GM23338 (cell line): ENCODE results near the gene LGR5. TPM values are rescaled to one million over a fixed set of nuclear protein-coding genes. Genes with fewer than 3 reads are reported as not detected.

Experiments used
- ATAC-seq: fragments of 200-7000 bp; cut with Tn5 transposase; 3 replicates; pipeline ENCODE4 v1.9.1; 2020
- DNase-seq: peaks from one replicate; pipeline ENCODE4 v3.0.0-alpha.2; 2015; ENCODE audit warnings: low spot score
- H2AFZ ChIP-seq: fragments of 200-600 bp; sonication (generic); 2 replicates; pipeline ENCODE4 v1.8.0; 2016; ENCODE audit warnings: antibody characterized with exemption, mild to moderate bottlenecking, moderate library complexity
- H3F3A ChIP-seq: fragments of 200-600 bp; sonication (generic); replicated peaks from 2 replicates; pipeline ENCODE4 v1.8.0; 2017; ENCODE audit warnings: antibody characterized with exemption, mixed run types, low read depth
- H3K27ac ChIP-seq: fragments of 200-600 bp; sonication (generic); 2 replicates; pipeline ENCODE4 v1.6.1; 2016; ENCODE audit warnings: low read depth
- H3K27me3 ChIP-seq: fragments of 200-600 bp; sonication (generic); 2 replicates; pipeline ENCODE4 v1.8.0; 2016; ENCODE audit warnings: mild to moderate bottlenecking, mixed run types, moderate library complexity; ENCODE audit not compliant: insufficient read depth
- H3K36me3 ChIP-seq: fragments of 200-600 bp; sonication (generic); 2 replicates; pipeline ENCODE4 v1.8.0; 2016; ENCODE audit warnings: mild to moderate bottlenecking; ENCODE audit not compliant: insufficient read depth
- H3K4me1 ChIP-seq: fragments of 200-600 bp; sonication (generic); 2 replicates; pipeline ENCODE4 v1.8.0; 2016; ENCODE audit warnings: mild to moderate bottlenecking, moderate library complexity; ENCODE audit not compliant: insufficient read depth
- H3K4me2 ChIP-seq: fragments of 200-600 bp; sonication (generic); 2 replicates; pipeline ENCODE4 v1.7.1; 2017; ENCODE audit warnings: mixed run types
- H3K4me3 ChIP-seq: fragments of 200-600 bp; sonication (generic); 2 replicates; pipeline ENCODE4 v1.6.1; 2016; ENCODE audit warnings: mixed run types
- H3K79me2 ChIP-seq: fragments of 200-600 bp; sonication (generic); replicated peaks from 2 replicates; pipeline ENCODE4 v1.8.0; 2017; ENCODE audit warnings: mild to moderate bottlenecking; ENCODE audit not compliant: insufficient read depth
- H3K9me2 ChIP-seq: fragments of 200-600 bp; sonication (generic); 2 replicates; pipeline ENCODE4 v1.8.0; 2017; ENCODE audit not compliant: insufficient read depth
- H4K20me1 ChIP-seq: fragments of 200-600 bp; sonication (generic); replicated peaks from 2 replicates; pipeline ENCODE4 v1.8.0; 2017; ENCODE audit warnings: mild to moderate bottlenecking; ENCODE audit not compliant: insufficient read depth
- H3K27ac Mint-ChIP-seq: 2 replicates; pipeline ENCODE4 v1.8.0; 2020; ENCODE audit warnings: inconsistent platforms, mild to moderate bottlenecking, moderate library complexity, mixed read lengths
- H3K27me3 Mint-ChIP-seq: 3 replicates; pipeline ENCODE4 v1.8.0; 2022; ENCODE audit warnings: low read depth, mild to moderate bottlenecking, moderate library complexity, mixed read lengths, inconsistent platforms; ENCODE audit not compliant: insufficient read depth, poor library complexity
- H3K36me3 Mint-ChIP-seq: 3 replicates; pipeline ENCODE4 v1.8.0; 2021; ENCODE audit warnings: low read depth, mild to moderate bottlenecking, inconsistent platforms, moderate library complexity, mixed read lengths
- H3K4me1 Mint-ChIP-seq: 3 replicates; pipeline ENCODE4 v1.8.0; 2020; ENCODE audit warnings: mild to moderate bottlenecking, inconsistent platforms, mixed read lengths
- H3K4me3 Mint-ChIP-seq: 3 replicates; pipeline ENCODE4 v1.8.0; 2021; ENCODE audit warnings: moderate library complexity, mild to moderate bottlenecking, inconsistent platforms, mixed read lengths
- H3K9me3 Mint-ChIP-seq: 3 replicates; pipeline ENCODE4 v1.8.0; 2020; ENCODE audit warnings: moderate library complexity, mild to moderate bottlenecking, inconsistent platforms, mixed read lengths
- CREB1 ChIP-seq: fragments of 250-450 bp; sonication (Bioruptor Pico); IDR thresholded peaks from 2 replicates; pipeline ENCODE4 v1.5.0; 2020; ENCODE audit warnings: low read depth, mild to moderate bottlenecking, moderate library complexity
- ETS1 ChIP-seq: IDR thresholded peaks from 2 replicates; pipeline ENCODE4 v1.6.1; 2016; ENCODE audit warnings: antibody characterized with exemption
- EZH2 ChIP-seq: fragments of 200-600 bp; sonication (generic); IDR thresholded peaks from one replicate; pipeline ENCODE4 v1.8.0; 2017; ENCODE audit warnings: antibody characterized with exemption, mild to moderate bottlenecking, low read depth; ENCODE audit not compliant: unreplicated experiment
- EZH2phosphoT487 ChIP-seq: fragments of 200-600 bp; sonication (generic); IDR thresholded peaks from one replicate; pipeline ENCODE4 v1.8.1; 2018; ENCODE audit warnings: antibody characterized with exemption; ENCODE audit not compliant: unreplicated experiment
- NANOG ChIP-seq: IDR thresholded peaks from 2 replicates; pipeline ENCODE4 v1.6.1; 2016; ENCODE audit warnings: antibody characterized with exemption, borderline replicate concordance
- POLR2AphosphoS5 ChIP-seq: IDR thresholded peaks from 2 replicates; pipeline ENCODE4 v1.6.1; 2016; ENCODE audit warnings: antibody characterized with exemption, low read depth
- ZNF331 ChIP-seq: fragments of 250-450 bp; sonication (Bioruptor Pico); IDR thresholded peaks from 2 replicates; pipeline ENCODE4 v1.5.0; 2020; ENCODE audit warnings: low read depth, mild to moderate bottlenecking, moderate library complexity
- polyA plus RNA-seq: library from polyadenylated mRNA; unstranded; fragments of >200 nt; fragmentation: Nextera tagmentation; extraction: Ambion mirVana; gene quantifications from 2 replicates; pipeline ENCODE4 v1.2.1, GENCODE V29; 2016
- total RNA-seq: library from RNA; depleted of rRNA; stranded (reverse); fragments of >200 nt; shearing (Covaris generic); gene quantifications from 2 replicates; pipeline ENCODE4 v1.2.3, GENCODE V29; 2014
- TF ChIP-seq, protein P1 (sequence below): fragments of 250-450 bp; sonication (Bioruptor Pico); IDR thresholded peaks from 2 replicates; pipeline ENCODE4 v1.5.0; 2020; ENCODE audit warnings: mild to moderate bottlenecking, moderate library complexity

LGR5 gene
- total and polyA plus RNA-seq, 2 experiments from 2014 or later: 0.17 to 0.26 TPM

GRCh38 chr12:71440345-71440762 lies 756 bp downstream of the LGR5 start (continued):
- TF ChIP-seq, protein P1, sequence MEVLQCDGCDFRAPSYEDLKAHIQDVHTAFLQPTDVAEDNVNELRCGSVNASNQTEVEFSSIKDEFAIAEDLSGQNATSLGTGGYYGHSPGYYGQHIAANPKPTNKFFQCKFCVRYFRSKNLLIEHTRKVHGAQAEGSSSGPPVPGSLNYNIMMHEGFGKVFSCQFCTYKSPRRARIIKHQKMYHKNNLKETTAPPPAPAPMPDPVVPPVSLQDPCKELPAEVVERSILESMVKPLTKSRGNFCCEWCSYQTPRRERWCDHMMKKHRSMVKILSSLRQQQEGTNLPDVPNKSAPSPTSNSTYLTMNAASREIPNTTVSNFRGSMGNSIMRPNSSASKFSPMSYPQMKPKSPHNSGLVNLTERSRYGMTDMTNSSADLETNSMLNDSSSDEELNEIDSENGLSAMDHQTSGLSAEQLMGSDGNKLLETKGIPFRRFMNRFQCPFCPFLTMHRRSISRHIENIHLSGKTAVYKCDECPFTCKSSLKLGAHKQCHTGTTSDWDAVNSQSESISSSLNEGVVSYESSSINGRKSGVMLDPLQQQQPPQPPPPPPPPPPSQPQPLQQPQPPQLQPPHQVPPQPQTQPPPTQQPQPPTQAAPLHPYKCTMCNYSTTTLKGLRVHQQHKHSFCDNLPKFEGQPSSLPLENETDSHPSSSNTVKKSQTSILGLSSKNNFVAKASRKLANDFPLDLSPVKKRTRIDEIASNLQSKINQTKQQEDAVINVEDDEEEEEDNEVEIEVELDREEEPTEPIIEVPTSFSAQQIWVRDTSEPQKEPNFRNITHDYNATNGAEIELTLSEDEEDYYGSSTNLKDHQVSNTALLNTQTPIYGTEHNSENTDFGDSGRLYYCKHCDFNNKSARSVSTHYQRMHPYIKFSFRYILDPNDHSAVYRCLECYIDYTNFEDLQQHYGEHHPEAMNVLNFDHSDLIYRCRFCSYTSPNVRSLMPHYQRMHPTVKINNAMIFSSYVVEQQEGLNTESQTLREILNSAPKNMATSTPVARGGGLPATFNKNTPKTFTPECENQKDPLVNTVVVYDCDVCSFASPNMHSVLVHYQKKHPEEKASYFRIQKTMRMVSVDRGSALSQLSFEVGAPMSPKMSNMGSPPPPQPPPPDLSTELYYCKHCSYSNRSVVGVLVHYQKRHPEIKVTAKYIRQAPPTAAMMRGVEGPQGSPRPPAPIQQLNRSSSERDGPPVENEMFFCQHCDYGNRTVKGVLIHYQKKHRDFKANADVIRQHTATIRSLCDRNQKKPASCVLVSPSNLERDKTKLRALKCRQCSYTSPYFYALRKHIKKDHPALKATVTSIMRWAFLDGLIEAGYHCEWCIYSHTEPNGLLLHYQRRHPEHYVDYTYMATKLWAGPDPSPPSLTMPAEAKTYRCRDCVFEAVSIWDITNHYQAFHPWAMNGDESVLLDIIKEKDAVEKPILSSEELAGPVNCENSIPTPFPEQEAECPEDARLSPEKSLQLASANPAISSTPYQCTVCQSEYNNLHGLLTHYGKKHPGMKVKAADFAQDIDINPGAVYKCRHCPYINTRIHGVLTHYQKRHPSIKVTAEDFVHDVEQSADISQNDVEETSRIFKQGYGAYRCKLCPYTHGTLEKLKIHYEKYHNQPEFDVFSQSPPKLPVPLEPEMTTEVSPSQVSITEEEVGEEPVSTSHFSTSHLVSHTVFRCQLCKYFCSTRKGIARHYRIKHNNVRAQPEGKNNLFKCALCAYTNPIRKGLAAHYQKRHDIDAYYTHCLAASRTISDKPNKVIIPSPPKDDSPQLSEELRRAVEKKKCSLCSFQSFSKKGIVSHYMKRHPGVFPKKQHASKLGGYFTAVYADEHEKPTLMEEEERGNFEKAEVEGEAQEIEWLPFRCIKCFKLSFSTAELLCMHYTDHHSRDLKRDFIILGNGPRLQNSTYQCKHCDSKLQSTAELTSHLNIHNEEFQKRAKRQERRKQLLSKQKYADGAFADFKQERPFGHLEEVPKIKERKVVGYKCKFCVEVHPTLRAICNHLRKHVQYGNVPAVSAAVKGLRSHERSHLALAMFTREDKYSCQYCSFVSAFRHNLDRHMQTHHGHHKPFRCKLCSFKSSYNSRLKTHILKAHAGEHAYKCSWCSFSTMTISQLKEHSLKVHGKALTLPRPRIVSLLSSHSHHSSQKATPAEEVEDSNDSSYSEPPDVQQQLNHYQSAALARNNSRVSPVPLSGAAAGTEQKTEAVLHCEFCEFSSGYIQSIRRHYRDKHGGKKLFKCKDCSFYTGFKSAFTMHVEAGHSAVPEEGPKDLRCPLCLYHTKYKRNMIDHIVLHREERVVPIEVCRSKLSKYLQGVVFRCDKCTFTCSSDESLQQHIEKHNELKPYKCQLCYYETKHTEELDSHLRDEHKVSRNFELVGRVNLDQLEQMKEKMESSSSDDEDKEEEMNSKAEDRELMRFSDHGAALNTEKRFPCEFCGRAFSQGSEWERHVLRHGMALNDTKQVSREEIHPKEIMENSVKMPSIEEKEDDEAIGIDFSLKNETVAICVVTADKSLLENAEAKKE (CRISPR knock-in tag): no peak
- no peak for TF ChIP-seq EZH2phosphoT487

- peak; percentile 45 for DNase-seq
- peaks cover 52% of the 10 kb centered on the region for H3K27me3 Mint-ChIP-seq
- Histone ChIP-seq H3K79me2 (no peaks in the 10 kb centered on the region), H3K36me3 (no peaks in the 10 kb centered on the region), H3K27me3 (peaks cover 81% of the 10 kb centered on the region), H3F3A (no peaks in the 10 kb centered on the region), H3K4me2 (peak overlapping the region; percentile 98), H3K4me1 (peaks cover 23% of the 10 kb centered on the region), H3K4me3 (peak overlapping the region; percentile 82), H3K9me2 (no peaks in the 10 kb centered on the region), H3K27ac (no peak overlapping the region), H4K20me1 (no peaks in the 10 kb centered on the region), H2AFZ (peak overlapping the region; percentile 97)
- ATAC-seq: peak; percentile 10
- peaks cover 15% of the 10 kb centered on the region; the same call in 2 of the 3 replicates for H3K4me1 Mint-ChIP-seq
- no peak overlapping the region for H3K27ac Mint-ChIP-seq
- H3K4me3 Mint-ChIP-seq: peak overlapping the region; percentile 78
- H3K36me3 Mint-ChIP-seq: peaks cover 7% of the 10 kb centered on the region
- peaks cover 16% of the 10 kb centered on the region for H3K9me3 Mint-ChIP-seq
- TF ChIP-seq ETS1: no peak
- TF ChIP-seq NANOG: no peak
- no peak for TF ChIP-seq ZNF331 (CRISPR knock-in tag)
- no peak for TF ChIP-seq CREB1 (CRISPR knock-in tag)
- peak; percentile 90 for TF ChIP-seq EZH2
- no peak for TF ChIP-seq POLR2AphosphoS5
Measured at GRCh38 chr12:71440763-71441748, 1.5 kb downstream of the LGR5 start.
